Keratinocyte (primary cell): ENCODE measurements around the gene CHI3L2.

Experiments used
- EZH2 ChIP-seq: IDR thresholded peaks from one replicate; pipeline ENCODE4 v1.6.1; 2012; ENCODE audit warnings: inconsistent platforms, mild to moderate bottlenecking, low read length, moderate library complexity
- TF ChIP-seq, protein P1 (sequence below), 3 experiments: IDR thresholded peaks in 1 of 3; conservative IDR thresholded peaks in 1 of 3; optimal IDR thresholded peaks in 1 of 3; 2 replicates in 2 of 3; 3 replicates in 1 of 3; pipeline versions ENCODE3 to v1.5.1; 2011; ENCODE audit warnings: low read length in 3 of 3, mild to moderate bottlenecking in 3 of 3, moderate library complexity in 2 of 3, control low read depth in 1 of 3, inconsistent platforms in 1 of 3; ENCODE audit not compliant: insufficient read depth in 2 of 3; ENCODE audit errors: extremely low read depth in 1 of 3

DNA sequence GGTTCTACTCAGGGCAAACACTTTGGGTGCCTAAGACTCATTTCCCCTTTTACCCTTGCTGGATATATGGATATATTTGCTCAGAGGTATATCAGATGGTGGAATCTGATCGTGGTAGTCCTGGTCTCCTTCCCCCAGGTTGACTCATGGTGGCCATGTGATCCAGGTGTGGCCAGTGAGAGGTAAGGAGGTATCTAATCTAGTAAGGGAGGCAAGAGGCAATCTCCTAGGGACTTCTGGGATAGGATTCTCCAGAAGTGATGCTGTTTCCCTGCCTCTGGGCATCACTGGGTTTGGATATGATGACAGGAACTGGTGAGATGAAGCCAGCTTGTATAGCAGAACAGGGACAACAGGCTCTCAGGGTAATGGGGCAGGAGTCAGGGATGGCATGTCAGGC is 18.6 kb upstream of the CHI3L2 start:
- TF ChIP-seq, protein P1, sequence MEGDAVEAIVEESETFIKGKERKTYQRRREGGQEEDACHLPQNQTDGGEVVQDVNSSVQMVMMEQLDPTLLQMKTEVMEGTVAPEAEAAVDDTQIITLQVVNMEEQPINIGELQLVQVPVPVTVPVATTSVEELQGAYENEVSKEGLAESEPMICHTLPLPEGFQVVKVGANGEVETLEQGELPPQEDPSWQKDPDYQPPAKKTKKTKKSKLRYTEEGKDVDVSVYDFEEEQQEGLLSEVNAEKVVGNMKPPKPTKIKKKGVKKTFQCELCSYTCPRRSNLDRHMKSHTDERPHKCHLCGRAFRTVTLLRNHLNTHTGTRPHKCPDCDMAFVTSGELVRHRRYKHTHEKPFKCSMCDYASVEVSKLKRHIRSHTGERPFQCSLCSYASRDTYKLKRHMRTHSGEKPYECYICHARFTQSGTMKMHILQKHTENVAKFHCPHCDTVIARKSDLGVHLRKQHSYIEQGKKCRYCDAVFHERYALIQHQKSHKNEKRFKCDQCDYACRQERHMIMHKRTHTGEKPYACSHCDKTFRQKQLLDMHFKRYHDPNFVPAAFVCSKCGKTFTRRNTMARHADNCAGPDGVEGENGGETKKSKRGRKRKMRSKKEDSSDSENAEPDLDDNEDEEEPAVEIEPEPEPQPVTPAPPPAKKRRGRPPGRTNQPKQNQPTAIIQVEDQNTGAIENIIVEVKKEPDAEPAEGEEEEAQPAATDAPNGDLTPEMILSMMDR (optimal IDR thresholded peaks at IDR 0.05 in 1 of 3, IDR thresholded peaks at IDR 0.05 in 1 of 3, conservative IDR thresholded peaks at IDR 0.05 in 1 of 3; ENCODE audit: extremely low read depth in 1 of 3, insufficient read depth in 2 of 3, low read length in 3 of 3): no peak
- TF ChIP-seq EZH2: no peak
